GM18499 (cell line): ENCODE data around the gene STMN1.
A peak's percentile ranks its signal among the peaks of the same experiment; 100 is the strongest.

ENCODE experiments used
- ATAC-seq: cut with Tn5 transposase; IDR thresholded peaks from one replicate; pipeline ENCODE4 v1.9.1; 2021; ENCODE audit warnings: moderate number of reproducible peaks; ENCODE audit not compliant: insufficient read depth, unreplicated experiment

STMN1 gene

GRCh38 chr1:25897754-25898153, 8.5 kb downstream of the STMN1 start:
- no peak for ATAC-seq

GRCh38 chr1:25896266-25896665, 10.0 kb downstream of the STMN1 start:
- no peak for ATAC-seq

GRCh38 chr1:25895365-25895990, 10.7 kb downstream of the STMN1 start:
- ATAC-seq = peak; percentile 58

- no peak for ATAC-seq
Observed at GRCh38 chr1:25893116-25893515, 13.1 kb downstream of the STMN1 start.

GRCh38 chr1:25891606-25892005, 14.6 kb downstream of the STMN1 start:
- no peak for ATAC-seq

GRCh38 chr1:25890239-25891034, 15.8 kb downstream of the STMN1 start:
- no peak for ATAC-seq

GRCh38 chr1:25889470-25889869, 16.7 kb downstream of the STMN1 start:
- no peak for ATAC-seq

- ATAC-seq = no peak
Observed at GRCh38 chr1:25888426-25888987, 17.7 kb downstream of the STMN1 start.

- ATAC-seq = no peak
Observed at GRCh38 chr1:25885602-25886001, 20.6 kb downstream of the STMN1 start.

GRCh38 chr1:25881266-25881665, 25.0 kb downstream of the STMN1 start:
- no peak for ATAC-seq

GRCh38 chr1:25880518-25880917, 25.7 kb downstream of the STMN1 start:
- ATAC-seq = no peak

GRCh38 chr1:25879675-25880074, 26.5 kb downstream of the STMN1 start:
- ATAC-seq = no peak

- no peak for ATAC-seq
Observed at GRCh38 chr1:25878690-25879089, 27.5 kb downstream of the STMN1 start.

- no peak for ATAC-seq
Observed at GRCh38 chr1:25877155-25877554, 29.1 kb downstream of the STMN1 start.

- ATAC-seq = no peak
Observed at GRCh38 chr1:25876693-25877077, 29.5 kb downstream of the STMN1 start.

GRCh38 chr1:25875856-25876692, 30.1 kb downstream of the STMN1 start:
- ATAC-seq = no peak

- ATAC-seq = no peak
Observed at GRCh38 chr1:25875154-25875855, 30.9 kb downstream of the STMN1 start, which contains the start of gene PAQR7. Gene PAQR7 (minus strand): TSS chr1:25875708. CDS start chr1:25863839, 11,869 bp downstream.

- no peak for ATAC-seq
Observed at GRCh38 chr1:25874635-25875153, 31.5 kb downstream of the STMN1 start.

GRCh38 chr1:25874209-25874608, 32.0 kb downstream of the STMN1 start:
- no peak for ATAC-seq

- no peak for ATAC-seq
Observed at GRCh38 chr1:25873120-25873519, 33.1 kb downstream of the STMN1 start.
